ENCODE results near the gene GREM2.

The GREM2 gene

DNA sequence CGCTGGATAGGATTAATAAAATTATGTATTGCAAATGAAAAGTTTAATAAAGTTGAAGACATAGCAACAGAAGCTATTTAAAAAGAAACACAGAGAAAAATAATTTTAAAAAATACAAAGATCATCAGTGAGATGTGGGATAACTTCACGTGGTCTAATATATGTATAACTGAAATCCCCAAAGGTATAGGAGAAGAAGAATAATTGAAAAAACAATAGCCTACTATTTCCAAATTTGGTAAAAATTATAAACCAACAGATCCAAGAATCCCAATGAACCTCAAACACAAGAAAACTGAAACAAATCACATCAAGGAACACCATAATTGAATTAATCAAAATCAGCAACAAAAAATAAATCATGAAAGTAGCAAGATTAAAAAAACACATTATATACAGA lies 44.9 kb downstream of the GREM2 start:
- H3K4me1 Mint-ChIP-seq, result no peaks in the 10 kb centered on the region
- no peak for DNase-seq
- H3K36me3 Mint-ChIP-seq (ENCODE audit: low read depth), result no peaks in the 10 kb centered on the region

GRCh38 chr1:240562779-240563178 lies 49.2 kb downstream of the GREM2 start:
- no peak for DNase-seq
- no peaks in the 10 kb centered on the region for H3K4me1 Mint-ChIP-seq
- H3K9me3 Mint-ChIP-seq, result peaks cover 7% of the 10 kb centered on the region
- no peak overlapping the region for H3K4me3 Mint-ChIP-seq
- no peak overlapping the region for H3K27ac Mint-ChIP-seq
- H3K27me3 Mint-ChIP-seq (ENCODE audit: low read depth, poor library complexity), result no peaks in the 10 kb centered on the region
- TF ChIP-seq CTCF (IDR thresholded peaks at IDR 0.05), result no peak
- peaks cover 3% of the 10 kb centered on the region for H3K36me3 Mint-ChIP-seq (ENCODE audit: low read depth)

More for the DNA sequence above, 44.9 kb downstream of the GREM2 start:
- Mint-ChIP-seq H3K27ac (no peak overlapping the region), H3K27me3 (ENCODE audit: low read depth, poor library complexity) (no peaks in the 10 kb centered on the region), H3K9me3 (no peaks in the 10 kb centered on the region), H3K4me3 (no peak overlapping the region)
- no peak for TF ChIP-seq CTCF (IDR thresholded peaks at IDR 0.05)

DNA sequence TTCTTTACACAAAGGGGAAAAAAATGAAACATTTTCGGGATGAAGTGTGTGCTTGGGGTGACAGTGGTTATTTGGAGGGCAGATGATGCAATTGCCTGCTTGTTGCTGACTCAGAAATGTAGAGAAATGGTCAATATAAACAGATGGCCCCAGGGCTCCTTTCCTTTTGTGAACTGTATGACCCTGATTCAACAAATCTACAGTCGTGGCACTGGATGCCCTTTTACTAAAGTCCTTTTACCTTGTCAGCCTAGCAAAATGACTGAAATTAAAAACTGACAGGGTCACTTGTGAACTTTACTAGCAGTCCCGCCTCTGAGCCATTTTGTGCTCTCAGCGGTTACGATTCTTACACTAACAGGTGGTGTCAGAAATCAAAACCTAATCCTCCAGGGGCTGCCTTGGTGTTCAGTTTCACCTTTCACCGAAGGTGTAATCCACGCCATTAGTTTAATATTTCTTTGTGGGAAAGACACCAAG lies 49.8 kb downstream of the GREM2 start:
- no peak for DNase-seq
- H3K4me3 Mint-ChIP-seq, result no peak overlapping the region
- H3K9me3 Mint-ChIP-seq, result peaks cover 12% of the 10 kb centered on the region
- TF ChIP-seq CTCF (IDR thresholded peaks at IDR 0.05), result no peak
- no peak overlapping the region for H3K27ac Mint-ChIP-seq
- peaks cover 7% of the 10 kb centered on the region for H3K36me3 Mint-ChIP-seq (ENCODE audit: low read depth)
- no peaks in the 10 kb centered on the region for H3K4me1 Mint-ChIP-seq
- no peaks in the 10 kb centered on the region for H3K27me3 Mint-ChIP-seq (ENCODE audit: low read depth, poor library complexity)

DNA sequence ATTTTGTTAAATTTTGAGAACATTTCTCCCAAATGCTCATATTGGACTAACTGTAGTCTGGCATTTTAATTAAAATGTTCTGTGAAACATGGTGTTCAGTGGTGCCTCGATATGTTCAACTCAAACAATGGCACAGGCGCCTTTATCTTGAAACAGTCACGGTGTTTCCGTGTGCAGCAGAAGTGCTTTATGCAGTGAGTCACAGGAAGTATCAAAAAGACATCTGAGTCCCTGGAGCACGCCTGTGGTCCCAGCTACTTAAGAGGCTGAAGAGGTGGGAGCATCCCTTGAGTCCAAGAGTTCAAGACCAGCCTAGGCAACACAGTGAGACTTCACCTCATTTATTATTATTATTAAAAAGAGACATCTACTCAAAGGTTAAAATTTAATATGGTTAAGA lies 52.2 kb downstream of the GREM2 start:
- H3K36me3 Mint-ChIP-seq (ENCODE audit: low read depth), result peaks cover 7% of the 10 kb centered on the region
- DNase-seq, result no peak
- no peaks in the 10 kb centered on the region for H3K4me1 Mint-ChIP-seq
- no peak overlapping the region for H3K27ac Mint-ChIP-seq
- H3K9me3 Mint-ChIP-seq, result peaks cover 17% of the 10 kb centered on the region
- peaks cover 4% of the 10 kb centered on the region for H3K27me3 Mint-ChIP-seq (ENCODE audit: low read depth, poor library complexity)
- TF ChIP-seq CTCF (IDR thresholded peaks at IDR 0.05), result no peak
- no peak overlapping the region for H3K4me3 Mint-ChIP-seq

DNA sequence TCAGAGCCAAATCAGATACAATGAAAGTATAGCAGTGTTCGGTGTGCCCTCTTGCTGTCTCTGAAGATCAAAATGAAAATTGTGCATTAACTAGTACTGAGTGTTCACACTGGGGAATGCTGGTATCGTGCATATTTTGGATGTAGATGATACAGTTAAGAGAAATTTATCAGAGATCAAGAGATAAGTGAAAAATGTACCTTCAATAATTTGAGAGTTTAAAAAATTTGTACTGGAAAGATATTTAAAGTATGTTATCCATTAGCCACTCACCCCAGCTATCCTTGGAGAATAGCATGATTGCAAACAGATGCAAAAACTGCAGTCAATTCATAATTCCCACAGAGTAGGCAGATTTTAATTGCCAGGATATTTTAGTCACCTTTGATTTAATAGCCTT lies 56.4 kb downstream of the GREM2 start:
- H3K4me3 Mint-ChIP-seq, result no peak overlapping the region
- TF ChIP-seq CTCF (IDR thresholded peaks at IDR 0.05), result no peak
- H3K4me1 Mint-ChIP-seq, result no peaks in the 10 kb centered on the region
- peaks cover 4% of the 10 kb centered on the region for H3K27me3 Mint-ChIP-seq (ENCODE audit: low read depth, poor library complexity)
- no peak overlapping the region for H3K27ac Mint-ChIP-seq
- H3K9me3 Mint-ChIP-seq, result peaks cover 17% of the 10 kb centered on the region
- H3K36me3 Mint-ChIP-seq (ENCODE audit: low read depth), result peaks cover 7% of the 10 kb centered on the region
- no peak for DNase-seq

DNA sequence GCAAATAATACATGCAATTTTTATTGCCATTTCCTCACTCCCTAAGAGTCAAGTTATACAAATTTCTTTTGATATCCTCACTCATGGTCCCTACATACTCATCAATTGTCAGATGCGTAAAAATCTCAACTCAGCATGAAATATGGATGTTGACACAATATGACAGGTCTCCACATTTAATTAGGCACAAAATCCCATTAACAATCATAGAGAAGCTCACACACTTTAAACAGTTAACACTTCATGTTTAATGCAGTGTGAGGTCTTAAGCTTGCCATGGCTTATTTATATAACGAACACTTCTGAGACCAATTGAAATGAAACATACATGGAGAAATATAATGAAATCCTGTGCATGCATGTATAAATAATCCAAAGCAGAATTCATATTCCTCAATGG lies 58.6 kb downstream of the GREM2 start:
- no peak overlapping the region for H3K27ac Mint-ChIP-seq

More for the DNA sequence above, 58.6 kb downstream of the GREM2 start:
- Mint-ChIP-seq H3K4me3 (no peak overlapping the region), H3K36me3 (ENCODE audit: low read depth) (peaks cover 7% of the 10 kb centered on the region), H3K9me3 (peaks cover 14% of the 10 kb centered on the region), H3K4me1 (no peaks in the 10 kb centered on the region), H3K27me3 (ENCODE audit: low read depth, poor library complexity) (peaks cover 4% of the 10 kb centered on the region)
- no peak for DNase-seq
- no peak for TF ChIP-seq CTCF (IDR thresholded peaks at IDR 0.05)

Measured in nephron progenitor cell (in vitro differentiated cells).